Endothelial cell of umbilical vein (primary cell): ENCODE data around the gene RGP1. TPM values are rescaled to one million over a fixed set of nuclear protein-coding genes. Genes with fewer than 3 reads are reported as not detected.
A peak's percentile ranks its signal among the peaks of the same experiment; 100 is the strongest.

Experiments
- BruUV-seq: library from RNA; stranded (reverse); fragments of 400-500 nt; replicated peaks from 2 replicates; lab custom pipeline; 2021; lab: Mats Ljungman, UMichigan
- CTCF ChIA-PET: fragments of 300-600, 350-600 bp; sonication (Branson Sonifier 250); formaldehyde crosslinking; loops from one replicate; lab custom pipeline; 2021; ENCODE audit warnings: antibody characterized with exemption, inconsistent platforms; lab: Charles Lee
- POLR2A ChIA-PET: fragments of 300-600, 350-600 bp; sonication (Branson Sonifier 250); formaldehyde crosslinking; loops from one replicate; lab custom pipeline; 2021; ENCODE audit warnings: antibody characterized with exemption, inconsistent platforms; lab: Charles Lee
- DNase-seq: peaks from one replicate; pipeline ENCODE4 v3.0.0-alpha.2; 2011; ENCODE audit warnings: low read depth, low spot score
- FAIRE-seq: peaks from 2 replicates; lab custom pipeline; 2011; peaks lifted over from hg19 to GRCh38; lab: Jason Lieb, UNC
- H2AFZ ChIP-seq: 2 replicates; pipeline ENCODE4 v1.6.0; 2012; ENCODE audit warnings: low read depth, low read length, control low read depth, inconsistent platforms
- H3K27ac ChIP-seq: 2 replicates; pipeline ENCODE4 v1.5.1; 2011; ENCODE audit warnings: low read depth, mild to moderate bottlenecking, control low read depth, low read length, moderate library complexity; ENCODE audit not compliant: insufficient read depth
- H3K27me3 ChIP-seq, 2 experiments: 2 replicates each; pipeline versions ENCODE4 v1.6.0 to v1.6.1; 2011; ENCODE audit warnings: low read length in 2 of 2, mixed read lengths in 1 of 2; ENCODE audit not compliant: control insufficient read depth in 2 of 2, insufficient read depth in 2 of 2
- H3K36me3 ChIP-seq, 2 experiments: 2 replicates in 1 of 2; 3 replicates in 1 of 2; pipeline ENCODE4 v1.5.1; 2011; ENCODE audit warnings: low read length in 2 of 2, mild to moderate bottlenecking in 1 of 2, moderate library complexity in 1 of 2; ENCODE audit not compliant: control insufficient read depth in 2 of 2, insufficient read depth in 2 of 2; ENCODE audit errors: extremely low read depth in 1 of 2
- H3K4me1 ChIP-seq: 3 replicates; pipeline ENCODE4 v1.5.1; 2011; ENCODE audit warnings: mild to moderate bottlenecking, low read length; ENCODE audit not compliant: control insufficient read depth, insufficient read depth; ENCODE audit errors: extremely low read depth
- H3K4me2 ChIP-seq: 2 replicates; pipeline ENCODE4 v1.6.1; 2011; ENCODE audit warnings: low read length, control low read depth, mixed read lengths; ENCODE audit not compliant: insufficient read depth
- H3K4me3 ChIP-seq, 3 experiments: fragments of 200-600 bp in 1 of 3; sonication (generic), shearing (Covaris generic) in 1 of 3; replicated peaks in 1 of 3; 2 replicates each; pipeline ENCODE4 v1.5.1; 2011 to 2016; ENCODE audit warnings: control low read depth in 3 of 3, low read length in 3 of 3, mild to moderate bottlenecking in 2 of 3, inconsistent platforms in 1 of 3, low read depth in 1 of 3, moderate library complexity in 1 of 3; ENCODE audit not compliant: insufficient read depth in 1 of 3
- H3K79me2 ChIP-seq: 2 replicates; pipeline ENCODE4 v1.6.0; 2012; ENCODE audit warnings: low read length, inconsistent platforms; ENCODE audit not compliant: control insufficient read depth, insufficient read depth
- H3K9ac ChIP-seq: replicated peaks from 2 replicates; pipeline ENCODE3; 2011; ENCODE audit warnings: low read length, control low read depth; ENCODE audit not compliant: insufficient read depth; ENCODE audit errors: extremely low read depth
- H3K9me1 ChIP-seq: replicated peaks from 3 replicates; pipeline ENCODE4 v1.6.0; 2011; ENCODE audit warnings: mild to moderate bottlenecking, low read length; ENCODE audit not compliant: control insufficient read depth, insufficient read depth; ENCODE audit errors: extremely low read depth
- H3K9me3 ChIP-seq: replicated peaks from 2 replicates; pipeline ENCODE4 v1.5.1; 2012; ENCODE audit warnings: low read length, inconsistent platforms; ENCODE audit not compliant: control insufficient read depth, insufficient read depth
- H4K20me1 ChIP-seq: replicated peaks from 2 replicates; pipeline ENCODE3; 2011; ENCODE audit warnings: mild to moderate bottlenecking, low read length; ENCODE audit not compliant: control insufficient read depth, insufficient read depth; ENCODE audit errors: extremely low read depth
- CTCF ChIP-seq, 2 donors: IDR thresholded peaks; 1 replicate in 1 of 2; 2 replicates in 1 of 2; pipeline ENCODE4 v1.5.1; 2011; ENCODE audit warnings: low read length in 2 of 2, mild to moderate bottlenecking in 2 of 2, moderate library complexity in 2 of 2, control low read depth in 1 of 2, inconsistent platforms in 1 of 2, low read depth in 1 of 2; ENCODE audit not compliant: insufficient read depth in 1 of 2; ENCODE audit errors: extremely low read depth in 1 of 2
- EZH2 ChIP-seq: IDR thresholded peaks from 2 replicates; pipeline ENCODE4 v1.6.1; 2012; ENCODE audit warnings: borderline replicate concordance, low read depth, mild to moderate bottlenecking, moderate library complexity, low read length, inconsistent platforms; ENCODE audit not compliant: severe bottlenecking
- FOS ChIP-seq: IDR thresholded peaks from 2 replicates; pipeline ENCODE4 v1.6.1; 2011; ENCODE audit warnings: mild to moderate bottlenecking, low read length, moderate library complexity, borderline replicate concordance; ENCODE audit not compliant: insufficient read depth
- GATA2 ChIP-seq: IDR thresholded peaks from 2 replicates; pipeline ENCODE4 v1.7.0; 2011; ENCODE audit warnings: low read depth, mild to moderate bottlenecking, moderate library complexity, mixed read lengths, low read length; ENCODE audit not compliant: insufficient read length, insufficient read depth
- JUN ChIP-seq: IDR thresholded peaks from 2 replicates; pipeline ENCODE4 v1.6.1; 2011; ENCODE audit warnings: borderline replicate concordance, low read depth; ENCODE audit not compliant: insufficient read length, insufficient read depth
- MYC ChIP-seq: IDR thresholded peaks from one replicate; pipeline ENCODE4 v1.6.1; 2011; ENCODE audit warnings: mild to moderate bottlenecking, low read depth, low read length
- POLR2A ChIP-seq: IDR thresholded peaks from 2 replicates; pipeline ENCODE4 v1.6.1; 2012; ENCODE audit warnings: low read depth, mild to moderate bottlenecking, control low read depth, low read length
- POLR2AphosphoS5 ChIP-seq: IDR thresholded peaks from 2 replicates; pipeline ENCODE4 v1.6.1; 2012; ENCODE audit warnings: low read depth, mild to moderate bottlenecking, control low read depth, low read length, moderate library complexity; ENCODE audit not compliant: insufficient read depth
- dilution Hi-C: fragments of 300-500 bp; cut with MboI; formaldehyde crosslinking; loops from one replicate; pipeline ENCODE4 v1.15.0; 2019; ENCODE audit warnings: low sequenced_read_pairs; ENCODE audit not compliant: extremely low pct_ligation_motif_present
- intact Hi-C: fragments of 100-400 bp; cut with micrococcal nuclease; formaldehyde crosslinking; loops from one replicate; pipeline ENCODE4 v1.10.0; 2022
- polyA plus RNA-seq, 4 experiments: library from polyadenylated mRNA; depleted of rRNA in 3 of 4; stranded (reverse) in 3 of 4; unstranded in 1 of 4; fragments of >200 nt; gene quantifications; 2 replicates each; pipeline versions ENCODE4 v1.2.1 to v1.2.3, GENCODE V29; 2011 to 2012; ENCODE audit warnings: missing spikeins in 1 of 4
- total RNA-seq: library from RNA; stranded (reverse); gene quantifications from 2 replicates; pipeline ENCODE4 v1.2.3, GENCODE V29; 2021
- TF ChIP-seq, protein P1 (sequence below): IDR thresholded peaks from 2 replicates; pipeline ENCODE4 v1.6.1; 2011; ENCODE audit not compliant: insufficient read depth, insufficient read length

Gene RGP1
- total and polyA plus RNA-seq, 2 donors (not counting 3 experiments of a cell fraction or from before 2014, with no cell fraction given): 15.0 to 29.0 TPM

DNA sequence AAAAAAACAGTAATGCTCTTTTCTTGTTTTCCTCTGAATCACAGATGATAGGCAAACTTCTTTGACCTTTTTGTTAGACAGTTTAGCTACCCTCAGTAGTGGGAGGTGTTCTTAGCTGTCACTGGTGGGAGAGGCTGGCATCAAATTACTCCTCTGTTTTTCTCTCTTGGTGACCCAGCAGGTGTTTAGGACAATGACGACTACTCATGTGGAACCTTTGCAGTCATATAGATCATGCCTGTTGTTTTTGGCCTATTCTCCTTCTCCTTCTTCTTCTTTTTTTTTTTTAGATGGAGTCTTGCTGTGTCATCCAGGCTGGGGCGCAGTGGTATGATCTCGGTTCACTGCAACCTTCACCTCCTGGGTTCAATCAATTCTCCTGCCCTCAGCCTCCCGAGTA, 26.9 kb downstream of the RGP1 start:
- POLR2A ChIA-PET: interaction anchor here (0.9 to 1.1 kb wide), 3 partner anchors 15 to 29 kb away, joined by 3 to 8 read pairs (median 3); no protein-coding TSS in a partner anchor
- CTCF ChIA-PET: interaction anchor here (0.8 to 3.5 kb wide), 14 partner anchors 13 to 135 kb away, joined by 3 to 25 read pairs (median 7); partner anchors contain the start of gene MSMP

More for the DNA sequence above, 26.9 kb downstream of the RGP1 start:
- FAIRE-seq (peak; percentile 18), DNase-seq (no peak)
- intact Hi-C loops: no loop called here
- H3K9me3 ChIP-seq: no peaks in the 10 kb centered on the region
- H3K9me1 ChIP-seq: no peaks in the 10 kb centered on the region
- no peaks in the 10 kb centered on the region for H3K79me2 ChIP-seq
- TF ChIP-seq, protein P1, sequence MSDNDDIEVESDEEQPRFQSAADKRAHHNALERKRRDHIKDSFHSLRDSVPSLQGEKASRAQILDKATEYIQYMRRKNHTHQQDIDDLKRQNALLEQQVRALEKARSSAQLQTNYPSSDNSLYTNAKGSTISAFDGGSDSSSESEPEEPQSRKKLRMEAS: no peak
- TF ChIP-seq FOS: no peak
- TF ChIP-seq EZH2: no peak
- TF ChIP-seq JUN: no peak
- TF ChIP-seq CTCF (IDR thresholded peaks at IDR 0.05; ENCODE audit: extremely low read depth in 1 of 2, insufficient read depth in 1 of 2, low read depth in 1 of 2, low read length in 2 of 2): no peak
- no peak for TF ChIP-seq GATA2
- no peak for TF ChIP-seq POLR2A
- no peak for TF ChIP-seq MYC
- no peak for TF ChIP-seq POLR2AphosphoS5
- no peak overlapping the region for H3K9ac ChIP-seq
- peaks cover 26% of the 10 kb centered on the region for H3K4me1 ChIP-seq
- peak overlapping the region; percentile 62 for H2AFZ ChIP-seq
- dilution Hi-C loops: no loop called here
- H3K27ac ChIP-seq: no peak overlapping the region
- BruUV-seq: no TSS peak
- no peaks in the 10 kb centered on the region for H3K27me3 ChIP-seq
- H3K4me3 ChIP-seq: no peak overlapping the region
- no peaks in the 10 kb centered on the region for H4K20me1 ChIP-seq
- H3K36me3 ChIP-seq: no peaks in the 10 kb centered on the region
- no peak overlapping the region for H3K4me2 ChIP-seq
